ENCODE data around the gene PRKN.

The PRKN gene

GRCh38 chr6:162727322-162728182 lies at the start of gene PRKN, which contains the start of gene PACRG:
Gene PRKN, minus strand, starts transcription at chr6:162727766.
Gene PACRG, plus strand, starts transcription at chr6:162727974.
- Histone ChIP-seq H3K27ac (ENCODE audit: low read depth, low read length) (peak within 1 kb of the TSS; percentile 85), H3K4me3 (ENCODE audit: low read depth in 1 of 2, low read length in 2 of 2) (peak within 1 kb of the TSS; percentile 66 to 94), H3K27me3 (ENCODE audit: control insufficient read depth in 1 of 2, insufficient read depth in 2 of 2, low read length in 2 of 2) (no peaks in the 10 kb centered on the region), H3K9ac (ENCODE audit: low read length) (peak within 1 kb of the TSS; percentile 42), H3K9me3 (ENCODE audit: low read length) (no peaks in the 10 kb centered on the region), H3K4me1 (ENCODE audit: insufficient read depth, low read length) (peaks cover 19% of the 10 kb centered on the region), H3K36me3 (ENCODE audit: insufficient read depth, low read length) (no peaks in the 10 kb centered on the region)

GRCh38 chr6:162777091-162777490 lies 49.5 kb upstream of the PRKN start:
- Histone ChIP-seq H3K36me3 (ENCODE audit: insufficient read depth, low read length) (no peaks in the 10 kb centered on the region), H3K27me3 (ENCODE audit: control insufficient read depth in 1 of 2, insufficient read depth in 2 of 2, low read length in 2 of 2) (no peaks in the 10 kb centered on the region), H3K9ac (ENCODE audit: low read length) (no peak overlapping the region), H3K9me3 (ENCODE audit: low read length) (no peaks in the 10 kb centered on the region), H3K4me3 (ENCODE audit: low read depth in 1 of 2, low read length in 2 of 2) (no peak overlapping the region), H3K4me1 (ENCODE audit: insufficient read depth, low read length) (no peaks in the 10 kb centered on the region), H3K27ac (ENCODE audit: low read depth, low read length) (no peak overlapping the region)

GRCh38 chr6:162773996-162774395 lies 46.4 kb upstream of the PRKN start:
- H3K4me1 ChIP-seq (ENCODE audit: insufficient read depth, low read length) = no peaks in the 10 kb centered on the region
- H3K4me3 ChIP-seq (ENCODE audit: low read depth in 1 of 2, low read length in 2 of 2) = no peak overlapping the region
- no peaks in the 10 kb centered on the region for H3K9me3 ChIP-seq (ENCODE audit: low read length)
- H3K36me3 ChIP-seq (ENCODE audit: insufficient read depth, low read length) = no peaks in the 10 kb centered on the region
- H3K27me3 ChIP-seq (ENCODE audit: control insufficient read depth in 1 of 2, insufficient read depth in 2 of 2, low read length in 2 of 2) = no peaks in the 10 kb centered on the region
- H3K9ac ChIP-seq (ENCODE audit: low read length) = no peak overlapping the region
- no peak overlapping the region for H3K27ac ChIP-seq (ENCODE audit: low read depth, low read length)

GRCh38 chr6:162772466-162772865 lies 44.9 kb upstream of the PRKN start:
- H3K36me3 ChIP-seq (ENCODE audit: insufficient read depth, low read length) = no peaks in the 10 kb centered on the region
- H3K27ac ChIP-seq (ENCODE audit: low read depth, low read length) = no peak overlapping the region
- no peaks in the 10 kb centered on the region for H3K9me3 ChIP-seq (ENCODE audit: low read length)
- no peaks in the 10 kb centered on the region for H3K27me3 ChIP-seq (ENCODE audit: control insufficient read depth in 1 of 2, insufficient read depth in 2 of 2, low read length in 2 of 2)
- H3K4me3 ChIP-seq (ENCODE audit: low read depth in 1 of 2, low read length in 2 of 2) = no peak overlapping the region
- no peak overlapping the region for H3K9ac ChIP-seq (ENCODE audit: low read length)
- no peaks in the 10 kb centered on the region for H3K4me1 ChIP-seq (ENCODE audit: insufficient read depth, low read length)

GRCh38 chr6:162770955-162771354 lies 43.4 kb upstream of the PRKN start:
- no peaks in the 10 kb centered on the region for H3K27me3 ChIP-seq (ENCODE audit: control insufficient read depth in 1 of 2, insufficient read depth in 2 of 2, low read length in 2 of 2)
- H3K9me3 ChIP-seq (ENCODE audit: low read length) = no peaks in the 10 kb centered on the region
- H3K36me3 ChIP-seq (ENCODE audit: insufficient read depth, low read length) = no peaks in the 10 kb centered on the region
- H3K4me1 ChIP-seq (ENCODE audit: insufficient read depth, low read length) = no peaks in the 10 kb centered on the region
- H3K4me3 ChIP-seq (ENCODE audit: low read depth in 1 of 2, low read length in 2 of 2) = no peak overlapping the region
- H3K27ac ChIP-seq (ENCODE audit: low read depth, low read length) = no peak overlapping the region
- H3K9ac ChIP-seq (ENCODE audit: low read length) = no peak overlapping the region

- Histone ChIP-seq H3K9me3 (ENCODE audit: low read length) (no peaks in the 10 kb centered on the region), H3K4me3 (ENCODE audit: low read depth in 1 of 2, low read length in 2 of 2) (no peak overlapping the region), H3K27ac (ENCODE audit: low read depth, low read length) (no peak overlapping the region), H3K36me3 (ENCODE audit: insufficient read depth, low read length) (no peaks in the 10 kb centered on the region), H3K4me1 (ENCODE audit: insufficient read depth, low read length) (no peaks in the 10 kb centered on the region), H3K27me3 (ENCODE audit: control insufficient read depth in 1 of 2, insufficient read depth in 2 of 2, low read length in 2 of 2) (no peaks in the 10 kb centered on the region), H3K9ac (ENCODE audit: low read length) (no peak overlapping the region)
These were observed 42.6 kb upstream of the PRKN start for GRCh38 chr6:162770136-162770535.

GRCh38 chr6:162753775-162754174 lies 26.2 kb upstream of the PRKN start:
- Histone ChIP-seq H3K27me3 (ENCODE audit: control insufficient read depth in 1 of 2, insufficient read depth in 2 of 2, low read length in 2 of 2) (no peaks in the 10 kb centered on the region), H3K9me3 (ENCODE audit: low read length) (no peaks in the 10 kb centered on the region), H3K9ac (ENCODE audit: low read length) (no peak overlapping the region), H3K4me3 (ENCODE audit: low read depth in 1 of 2, low read length in 2 of 2) (no peak overlapping the region), H3K4me1 (ENCODE audit: insufficient read depth, low read length) (no peaks in the 10 kb centered on the region), H3K27ac (ENCODE audit: low read depth, low read length) (no peak overlapping the region), H3K36me3 (ENCODE audit: insufficient read depth, low read length) (no peaks in the 10 kb centered on the region)

GRCh38 chr6:162751211-162751859 lies 23.8 kb upstream of the PRKN start:
- Histone ChIP-seq H3K36me3 (ENCODE audit: insufficient read depth, low read length) (no peaks in the 10 kb centered on the region), H3K4me1 (ENCODE audit: insufficient read depth, low read length) (no peaks in the 10 kb centered on the region)

GRCh38 chr6:162750776-162751175 lies 23.2 kb upstream of the PRKN start:
- H3K9me3 ChIP-seq (ENCODE audit: low read length) = no peaks in the 10 kb centered on the region
- no peaks in the 10 kb centered on the region for H3K36me3 ChIP-seq (ENCODE audit: insufficient read depth, low read length)
- no peak overlapping the region for H3K27ac ChIP-seq (ENCODE audit: low read depth, low read length)
- no peaks in the 10 kb centered on the region for H3K27me3 ChIP-seq (ENCODE audit: control insufficient read depth in 1 of 2, insufficient read depth in 2 of 2, low read length in 2 of 2)
- H3K9ac ChIP-seq (ENCODE audit: low read length) = no peak overlapping the region
- no peak overlapping the region for H3K4me3 ChIP-seq (ENCODE audit: low read depth in 1 of 2, low read length in 2 of 2)
- H3K4me1 ChIP-seq (ENCODE audit: insufficient read depth, low read length) = no peaks in the 10 kb centered on the region

More at GRCh38 chr6:162751211-162751859, 23.8 kb upstream of the PRKN start:
- Histone ChIP-seq H3K9ac (ENCODE audit: low read length) (no peak overlapping the region), H3K4me3 (ENCODE audit: low read depth in 1 of 2, low read length in 2 of 2) (no peak overlapping the region), H3K27ac (ENCODE audit: low read depth, low read length) (no peak overlapping the region), H3K27me3 (ENCODE audit: control insufficient read depth in 1 of 2, insufficient read depth in 2 of 2, low read length in 2 of 2) (no peaks in the 10 kb centered on the region), H3K9me3 (ENCODE audit: low read length) (no peaks in the 10 kb centered on the region)

- H3K27me3 ChIP-seq (ENCODE audit: control insufficient read depth in 1 of 2, insufficient read depth in 2 of 2, low read length in 2 of 2) = no peaks in the 10 kb centered on the region
- H3K9ac ChIP-seq (ENCODE audit: low read length) = no peak overlapping the region
- H3K36me3 ChIP-seq (ENCODE audit: insufficient read depth, low read length) = no peaks in the 10 kb centered on the region
- H3K4me1 ChIP-seq (ENCODE audit: insufficient read depth, low read length) = no peaks in the 10 kb centered on the region
- H3K27ac ChIP-seq (ENCODE audit: low read depth, low read length) = no peak overlapping the region
- H3K9me3 ChIP-seq (ENCODE audit: low read length) = no peaks in the 10 kb centered on the region
- no peak overlapping the region for H3K4me3 ChIP-seq (ENCODE audit: low read depth in 1 of 2, low read length in 2 of 2)
These were observed 9.4 kb upstream of the PRKN start for GRCh38 chr6:162736961-162737360.

GRCh38 chr6:162733489-162733888 lies 5.9 kb upstream of the PRKN start:
- H3K36me3 ChIP-seq (ENCODE audit: insufficient read depth, low read length) = no peaks in the 10 kb centered on the region
- H3K27ac ChIP-seq (ENCODE audit: low read depth, low read length) = no peak overlapping the region
- H3K27me3 ChIP-seq (ENCODE audit: control insufficient read depth in 1 of 2, insufficient read depth in 2 of 2, low read length in 2 of 2) = no peaks in the 10 kb centered on the region
- H3K9ac ChIP-seq (ENCODE audit: low read length) = no peak overlapping the region
- peaks cover 1% of the 10 kb centered on the region for H3K4me1 ChIP-seq (ENCODE audit: insufficient read depth, low read length)
- H3K9me3 ChIP-seq (ENCODE audit: low read length) = no peaks in the 10 kb centered on the region
- H3K4me3 ChIP-seq (ENCODE audit: low read depth in 1 of 2, low read length in 2 of 2) = no peak overlapping the region
